Measurements from ENCODE around the gene KCNH1.

Gene KCNH1

GRCh38 chr1:210905365-210905904 lies 228.5 kb downstream of the KCNH1 start:
- TF ChIP-seq CTCF (IDR thresholded peaks at IDR 0.05; ENCODE audit: insufficient read depth, low read length, poor library complexity, severe bottlenecking) = no peak
- DNase-seq (ENCODE audit: extremely low read depth, insufficient read length) = no peak
- no peaks in the 10 kb centered on the region; the same call in 1 of the 2 replicates for H3K27me3 ChIP-seq (replicated peaks; ENCODE audit: control insufficient read depth, insufficient read depth, low read length)
- no peaks in the 10 kb centered on the region for H3K36me3 ChIP-seq (ENCODE audit: control insufficient read depth, insufficient read depth, low read length)
- no peak overlapping the region for H3K4me3 ChIP-seq (replicated peaks; ENCODE audit: low read depth, low read length)

DNA sequence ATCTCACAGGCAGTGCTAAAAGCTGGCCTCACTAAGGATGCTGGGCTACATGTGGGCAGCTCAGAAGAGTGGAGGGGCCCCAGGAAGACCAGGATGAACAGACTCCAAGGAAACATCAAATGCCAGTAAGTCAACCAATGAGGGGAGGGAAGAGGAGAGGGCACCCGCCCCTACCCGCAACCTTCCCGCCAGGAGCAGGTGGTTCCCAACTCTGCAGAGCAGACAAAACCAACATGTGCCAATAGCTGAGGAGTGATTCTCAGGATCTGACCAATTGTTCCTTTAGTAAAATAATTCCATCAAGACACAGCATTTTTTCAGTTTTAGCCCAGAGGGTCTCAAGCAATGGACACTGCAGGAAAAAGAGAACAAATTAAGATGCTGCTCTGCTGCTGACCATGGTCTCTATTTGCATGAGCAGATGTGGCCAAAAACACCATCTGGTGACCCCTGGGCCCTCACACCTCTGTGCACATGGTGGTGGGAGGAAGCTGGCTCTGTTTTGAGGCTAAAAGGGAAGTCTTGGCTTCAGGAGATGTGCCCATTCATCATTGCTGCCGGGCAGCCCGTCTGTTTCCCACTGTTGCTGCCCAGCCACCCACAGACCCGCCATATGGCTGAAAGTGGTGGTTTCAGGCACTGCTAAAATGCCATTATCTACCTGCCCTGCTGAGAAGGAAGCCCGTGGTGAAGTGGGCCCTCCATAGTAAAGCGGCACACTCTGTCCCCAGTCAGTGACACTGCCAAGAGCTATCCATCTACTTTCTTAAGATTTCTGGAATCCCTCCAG lies 231.8 kb downstream of the KCNH1 start:
- TF ChIP-seq CTCF (IDR thresholded peaks at IDR 0.05; ENCODE audit: insufficient read depth, low read length, poor library complexity, severe bottlenecking) = no peak
- no peaks in the 10 kb centered on the region for H3K36me3 ChIP-seq (ENCODE audit: control insufficient read depth, insufficient read depth, low read length)
- DNase-seq (ENCODE audit: extremely low read depth, insufficient read length) = no peak
- no peak overlapping the region for H3K4me3 ChIP-seq (replicated peaks; ENCODE audit: low read depth, low read length)
- H3K27me3 ChIP-seq (replicated peaks; ENCODE audit: control insufficient read depth, insufficient read depth, low read length) = no peaks in the 10 kb centered on the region; the same call in 1 of the 2 replicates

DNA sequence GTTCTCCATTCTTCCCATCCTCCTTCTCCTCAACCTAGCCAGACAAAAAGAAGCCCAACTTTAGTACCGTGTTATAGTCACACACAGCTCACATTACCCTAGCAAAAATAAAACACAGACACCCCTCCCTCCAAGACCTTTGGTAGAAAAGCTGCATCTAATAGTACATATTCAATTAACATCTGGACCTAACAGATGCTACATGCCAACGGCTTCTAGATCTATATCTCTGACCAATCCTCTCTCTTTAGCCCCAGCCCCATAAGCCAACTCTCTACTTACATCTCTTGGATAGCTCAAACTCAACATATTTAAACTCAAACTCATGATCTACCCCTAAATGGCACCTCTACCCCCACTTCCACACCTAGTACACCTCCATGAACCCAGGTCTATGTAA lies 233.1 kb downstream of the KCNH1 start:
- H3K36me3 ChIP-seq (ENCODE audit: control insufficient read depth, insufficient read depth, low read length) = no peaks in the 10 kb centered on the region
- no peaks in the 10 kb centered on the region; the same call in none of the 2 replicates for H3K27me3 ChIP-seq (replicated peaks; ENCODE audit: control insufficient read depth, insufficient read depth, low read length)
- DNase-seq (ENCODE audit: extremely low read depth, insufficient read length) = no peak
- no peak for TF ChIP-seq CTCF (IDR thresholded peaks at IDR 0.05; ENCODE audit: insufficient read depth, low read length, poor library complexity, severe bottlenecking)
- no peak overlapping the region for H3K4me3 ChIP-seq (replicated peaks; ENCODE audit: low read depth, low read length)

GRCh38 chr1:210900079-210900478 lies 233.9 kb downstream of the KCNH1 start:
- no peak for TF ChIP-seq CTCF (IDR thresholded peaks at IDR 0.05; ENCODE audit: insufficient read depth, low read length, poor library complexity, severe bottlenecking)
- Histone ChIP-seq H3K36me3 (ENCODE audit: control insufficient read depth, insufficient read depth, low read length) (no peaks in the 10 kb centered on the region), H3K4me3 (replicated peaks; ENCODE audit: low read depth, low read length) (no peak overlapping the region), H3K27me3 (replicated peaks; ENCODE audit: control insufficient read depth, insufficient read depth, low read length) (no peaks in the 10 kb centered on the region; the same call in none of the 2 replicates)
- no peak for DNase-seq (ENCODE audit: extremely low read depth, insufficient read length)

- no peaks in the 10 kb centered on the region for H3K36me3 ChIP-seq (ENCODE audit: control insufficient read depth, insufficient read depth, low read length)
- H3K27me3 ChIP-seq (replicated peaks; ENCODE audit: control insufficient read depth, insufficient read depth, low read length) = no peaks in the 10 kb centered on the region; the same call in none of the 2 replicates
- no peak overlapping the region for H3K4me3 ChIP-seq (replicated peaks; ENCODE audit: low read depth, low read length)
- no peak for TF ChIP-seq CTCF (IDR thresholded peaks at IDR 0.05; ENCODE audit: insufficient read depth, low read length, poor library complexity, severe bottlenecking)
- no peak for DNase-seq (ENCODE audit: extremely low read depth, insufficient read length)
These were observed 234.3 kb downstream of the KCNH1 start for GRCh38 chr1:210899676-210900075.
